K562 (cell line): Measurements from ENCODE around the gene RPL10A. TPM values are rescaled to one million over a fixed set of nuclear protein-coding genes. Genes with fewer than 3 reads are reported as not detected.
A peak's percentile ranks its signal among the peaks of the same experiment; 100 is the strongest.

Experiments
- ATF7 ChIP-seq: fragments of 450-650 bp; IDR thresholded peaks from 2 replicates; pipeline ENCODE4 v1.7.1; 2014; ENCODE audit warnings: mild to moderate bottlenecking, moderate library complexity
- FOSL1 ChIP-seq: fragments of 200-800 bp; sonication (Bioruptor generic); conservative IDR thresholded peaks from 2 replicates; pipeline ENCODE4 v1.6.1; 2016; ENCODE audit warnings: missing genetic modification characterization, missing compliant biosample characterization
- NFE2 ChIP-seq: IDR thresholded peaks from 2 replicates; pipeline ENCODE4 v1.6.1; 2014; ENCODE audit warnings: antibody characterized with exemption, low read depth
- PHF8 ChIP-seq: fragments of 200-600 bp; sonication (generic); IDR thresholded peaks from 2 replicates; pipeline ENCODE4 v1.6.1; 2012; ENCODE audit warnings: mixed run types, mild to moderate bottlenecking, inconsistent platforms, low read length, moderate library complexity, borderline replicate concordance
- RAD51 ChIP-seq: fragments of 450-650 bp; IDR thresholded peaks from 2 replicates; pipeline ENCODE4 v1.7.1; 2016; ENCODE audit warnings: low read depth, mild to moderate bottlenecking, borderline replicate concordance
- STAG1 ChIP-seq: sonication (generic); formaldehyde crosslinking; IDR thresholded peaks from 2 replicates; pipeline ENCODE4 v1.5.0; 2020; ENCODE audit warnings: missing genetic modification reagents, borderline replicate concordance
- ZNF830 ChIP-seq: fragments of 250-450 bp; sonication (Bioruptor Pico); IDR thresholded peaks from 2 replicates; pipeline ENCODE4 v1.5.0; 2021; ENCODE audit warnings: mild to moderate bottlenecking
- polyA plus RNA-seq, 8 experiments: library from polyadenylated mRNA; depleted of rRNA in 4 of 8; stranded (reverse) in 5 of 8; unstranded in 3 of 8; fragments of >200 nt; fragmentation: Nextera tagmentation in 2 of 8; fragmentation: Illumina TruSeq in 1 of 8; extraction: Ambion mirVana in 2 of 8; extraction: Trizol in 1 of 8; gene quantifications; 2 replicates each; pipeline versions ENCODE4 v1.2.1 to v1.2.3, GENCODE V29; 2011 to 2014; ENCODE audit warnings: inconsistent platforms in 1 of 8, missing spikeins in 1 of 8
- total RNA-seq, 7 experiments: library from RNA; depleted of rRNA in 6 of 7; stranded (reverse); fragments of >200 nt in 6 of 7; fragmentation: Illumina TruSeq in 2 of 7; extraction: Trizol in 2 of 7; gene quantifications; 2 replicates each; pipeline versions ENCODE4 v1.2.1 to v1.2.3, GENCODE V29; 2011 to 2021; ENCODE audit warnings: low replicate concordance in 1 of 7
- TF ChIP-seq, protein P1 (sequence below): sonication (generic); formaldehyde crosslinking; IDR thresholded peaks from 2 replicates; pipeline ENCODE4 v1.8.0; 2022; ENCODE audit warnings: mild to moderate bottlenecking, missing genetic modification reagents
- TF ChIP-seq, protein P2 (sequence below): fragments of 250-450 bp; sonication (Bioruptor Pico); IDR thresholded peaks from 2 replicates; pipeline ENCODE4 v1.5.0; 2021; ENCODE audit warnings: mild to moderate bottlenecking, moderate library complexity
- TF ChIP-seq, protein P3 (sequence below): sonication (generic); formaldehyde crosslinking; IDR thresholded peaks from 2 replicates; pipeline ENCODE4 v1.8.0; 2022; ENCODE audit warnings: missing genetic modification reagents, mild to moderate bottlenecking, borderline replicate concordance
- TF ChIP-seq, protein P4 (sequence below): conservative IDR thresholded peaks from 2 replicates; pipeline ENCODE4 v1.6.1; 2011; ENCODE audit warnings: low read depth, mild to moderate bottlenecking, low read length; ENCODE audit not compliant: control insufficient read depth
- TF ChIP-seq, protein P5 (sequence below): fragments of 250-450 bp; sonication (Bioruptor Pico); IDR thresholded peaks from 2 replicates; pipeline ENCODE4 v1.8.0; 2022; ENCODE audit warnings: moderate library complexity, mild to moderate bottlenecking, inconsistent platforms
- TF ChIP-seq, protein P6 (sequence below): sonication (generic); formaldehyde crosslinking; IDR thresholded peaks from 2 replicates; pipeline ENCODE4 v1.9.0; 2022; ENCODE audit warnings: mild to moderate bottlenecking, missing genetic modification reagents
- TF ChIP-seq, protein P7 (sequence below): fragments of 450-650 bp; IDR thresholded peaks from 2 replicates; pipeline ENCODE4 v1.6.1; 2016; ENCODE audit warnings: missing biosample characterization, missing genetic modification characterization

The RPL10A gene
- total and polyA plus RNA-seq, 9 of the 15 experiments (the other 6 are each of a cell fraction or from before 2014, with no cell fraction given) = 1,589 to 3,237 (median 2,116) TPM

DNA sequence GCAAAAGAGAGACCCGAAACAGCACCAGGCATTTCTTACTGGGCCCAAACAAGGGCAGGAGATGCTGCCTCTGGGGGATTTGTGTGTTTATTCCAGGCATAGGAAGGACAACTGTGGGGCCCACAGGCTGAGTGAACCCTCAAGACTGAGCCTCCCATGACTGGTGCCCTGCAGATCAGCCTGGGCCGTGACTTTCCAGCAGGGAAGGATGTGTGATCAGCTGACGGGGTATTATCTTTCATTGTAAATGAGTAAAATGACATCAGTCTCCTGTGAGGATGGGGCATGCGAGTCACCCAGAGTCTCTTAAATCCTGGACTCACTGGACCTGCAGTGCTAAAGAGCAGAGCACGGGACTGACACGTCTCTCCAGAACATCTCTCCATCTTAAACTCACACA lies 32.6 kb downstream of the RPL10A start (continued):
- TF ChIP-seq, protein P1, sequence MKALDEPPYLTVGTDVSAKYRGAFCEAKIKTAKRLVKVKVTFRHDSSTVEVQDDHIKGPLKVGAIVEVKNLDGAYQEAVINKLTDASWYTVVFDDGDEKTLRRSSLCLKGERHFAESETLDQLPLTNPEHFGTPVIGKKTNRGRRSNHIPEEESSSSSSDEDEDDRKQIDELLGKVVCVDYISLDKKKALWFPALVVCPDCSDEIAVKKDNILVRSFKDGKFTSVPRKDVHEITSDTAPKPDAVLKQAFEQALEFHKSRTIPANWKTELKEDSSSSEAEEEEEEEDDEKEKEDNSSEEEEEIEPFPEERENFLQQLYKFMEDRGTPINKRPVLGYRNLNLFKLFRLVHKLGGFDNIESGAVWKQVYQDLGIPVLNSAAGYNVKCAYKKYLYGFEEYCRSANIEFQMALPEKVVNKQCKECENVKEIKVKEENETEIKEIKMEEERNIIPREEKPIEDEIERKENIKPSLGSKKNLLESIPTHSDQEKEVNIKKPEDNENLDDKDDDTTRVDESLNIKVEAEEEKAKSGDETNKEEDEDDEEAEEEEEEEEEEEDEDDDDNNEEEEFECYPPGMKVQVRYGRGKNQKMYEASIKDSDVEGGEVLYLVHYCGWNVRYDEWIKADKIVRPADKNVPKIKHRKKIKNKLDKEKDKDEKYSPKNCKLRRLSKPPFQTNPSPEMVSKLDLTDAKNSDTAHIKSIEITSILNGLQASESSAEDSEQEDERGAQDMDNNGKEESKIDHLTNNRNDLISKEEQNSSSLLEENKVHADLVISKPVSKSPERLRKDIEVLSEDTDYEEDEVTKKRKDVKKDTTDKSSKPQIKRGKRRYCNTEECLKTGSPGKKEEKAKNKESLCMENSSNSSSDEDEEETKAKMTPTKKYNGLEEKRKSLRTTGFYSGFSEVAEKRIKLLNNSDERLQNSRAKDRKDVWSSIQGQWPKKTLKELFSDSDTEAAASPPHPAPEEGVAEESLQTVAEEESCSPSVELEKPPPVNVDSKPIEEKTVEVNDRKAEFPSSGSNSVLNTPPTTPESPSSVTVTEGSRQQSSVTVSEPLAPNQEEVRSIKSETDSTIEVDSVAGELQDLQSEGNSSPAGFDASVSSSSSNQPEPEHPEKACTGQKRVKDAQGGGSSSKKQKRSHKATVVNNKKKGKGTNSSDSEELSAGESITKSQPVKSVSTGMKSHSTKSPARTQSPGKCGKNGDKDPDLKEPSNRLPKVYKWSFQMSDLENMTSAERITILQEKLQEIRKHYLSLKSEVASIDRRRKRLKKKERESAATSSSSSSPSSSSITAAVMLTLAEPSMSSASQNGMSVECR = no peak
- TF ChIP-seq ZNF830 (CRISPR knock-in tag) = no peak
- TF ChIP-seq, protein P2, sequence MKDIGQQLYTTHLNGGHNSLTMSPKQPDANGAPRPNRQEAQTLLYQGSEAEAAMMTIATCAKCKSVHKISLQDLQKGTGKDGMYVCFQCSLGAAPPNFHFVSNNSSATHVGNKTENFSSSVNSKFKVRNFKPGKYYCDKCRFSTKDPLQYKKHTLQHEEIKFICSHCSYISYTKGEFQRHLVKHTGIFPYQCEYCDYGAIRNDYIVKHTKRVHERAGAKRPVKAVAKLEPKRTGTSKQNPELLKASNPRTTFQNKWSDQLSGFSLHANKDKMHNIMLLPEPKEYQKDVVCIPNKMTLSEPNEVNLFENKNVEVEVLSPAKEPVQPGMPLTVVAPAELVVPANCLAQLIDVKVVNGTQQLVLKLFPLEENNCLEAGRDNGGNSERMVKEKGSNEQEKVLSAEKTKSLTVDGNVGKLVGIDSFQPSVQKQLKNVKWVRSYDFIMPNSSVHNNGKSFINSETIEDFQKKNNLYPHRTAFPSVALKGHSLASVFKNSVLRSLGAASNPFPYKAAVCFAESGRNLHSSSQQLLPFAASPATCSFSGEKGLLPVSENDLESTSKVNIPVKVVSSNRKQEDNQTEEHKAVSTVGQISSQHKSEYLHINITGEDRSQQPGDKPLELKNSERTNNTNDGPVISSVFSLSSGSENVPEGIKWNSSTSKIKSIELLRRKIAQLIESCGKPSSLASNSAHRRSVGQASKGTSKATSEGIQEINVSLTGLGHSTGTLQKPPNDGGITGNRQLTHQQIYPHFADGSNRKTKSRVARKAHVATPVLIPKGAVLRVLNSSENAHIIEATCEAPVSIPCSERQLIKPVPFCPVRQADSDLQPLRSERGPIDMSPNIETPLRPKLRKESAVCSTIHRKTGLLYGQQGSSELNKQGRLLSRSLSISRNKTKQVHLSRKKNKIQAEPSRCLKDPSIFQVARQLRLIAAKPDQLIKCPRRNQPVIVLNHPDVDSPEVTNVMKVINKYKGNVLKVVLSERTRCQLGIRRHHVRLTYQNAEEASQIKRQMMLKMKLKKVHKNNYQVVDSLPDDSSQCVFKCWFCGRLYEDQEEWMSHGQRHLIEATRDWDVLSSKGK (CRISPR knock-in tag) = no peak
- no peak for TF ChIP-seq PHF8
- TF ChIP-seq, protein P3, sequence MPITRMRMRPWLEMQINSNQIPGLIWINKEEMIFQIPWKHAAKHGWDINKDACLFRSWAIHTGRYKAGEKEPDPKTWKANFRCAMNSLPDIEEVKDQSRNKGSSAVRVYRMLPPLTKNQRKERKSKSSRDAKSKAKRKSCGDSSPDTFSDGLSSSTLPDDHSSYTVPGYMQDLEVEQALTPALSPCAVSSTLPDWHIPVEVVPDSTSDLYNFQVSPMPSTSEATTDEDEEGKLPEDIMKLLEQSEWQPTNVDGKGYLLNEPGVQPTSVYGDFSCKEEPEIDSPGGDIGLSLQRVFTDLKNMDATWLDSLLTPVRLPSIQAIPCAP (CRISPR knock-in tag) = no peak
- TF ChIP-seq NFE2 = no peak
- TF ChIP-seq, protein P4, sequence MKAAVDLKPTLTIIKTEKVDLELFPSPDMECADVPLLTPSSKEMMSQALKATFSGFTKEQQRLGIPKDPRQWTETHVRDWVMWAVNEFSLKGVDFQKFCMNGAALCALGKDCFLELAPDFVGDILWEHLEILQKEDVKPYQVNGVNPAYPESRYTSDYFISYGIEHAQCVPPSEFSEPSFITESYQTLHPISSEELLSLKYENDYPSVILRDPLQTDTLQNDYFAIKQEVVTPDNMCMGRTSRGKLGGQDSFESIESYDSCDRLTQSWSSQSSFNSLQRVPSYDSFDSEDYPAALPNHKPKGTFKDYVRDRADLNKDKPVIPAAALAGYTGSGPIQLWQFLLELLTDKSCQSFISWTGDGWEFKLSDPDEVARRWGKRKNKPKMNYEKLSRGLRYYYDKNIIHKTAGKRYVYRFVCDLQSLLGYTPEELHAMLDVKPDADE = no peak
- peak; percentile 26; the same call in 1 of the 2 replicates for TF ChIP-seq RAD51
- TF ChIP-seq, protein P5, sequence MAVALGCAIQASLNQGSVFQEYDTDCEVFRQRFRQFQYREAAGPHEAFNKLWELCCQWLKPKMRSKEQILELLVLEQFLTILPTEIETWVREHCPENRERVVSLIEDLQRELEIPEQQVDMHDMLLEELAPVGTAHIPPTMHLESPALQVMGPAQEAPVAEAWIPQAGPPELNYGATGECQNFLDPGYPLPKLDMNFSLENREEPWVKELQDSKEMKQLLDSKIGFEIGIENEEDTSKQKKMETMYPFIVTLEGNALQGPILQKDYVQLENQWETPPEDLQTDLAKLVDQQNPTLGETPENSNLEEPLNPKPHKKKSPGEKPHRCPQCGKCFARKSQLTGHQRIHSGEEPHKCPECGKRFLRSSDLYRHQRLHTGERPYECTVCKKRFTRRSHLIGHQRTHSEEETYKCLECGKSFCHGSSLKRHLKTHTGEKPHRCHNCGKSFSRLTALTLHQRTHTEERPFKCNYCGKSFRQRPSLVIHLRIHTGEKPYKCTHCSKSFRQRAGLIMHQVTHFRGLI (CRISPR knock-in tag) = no peak
- TF ChIP-seq ATF7 = peak; percentile 85
- TF ChIP-seq, protein P6, sequence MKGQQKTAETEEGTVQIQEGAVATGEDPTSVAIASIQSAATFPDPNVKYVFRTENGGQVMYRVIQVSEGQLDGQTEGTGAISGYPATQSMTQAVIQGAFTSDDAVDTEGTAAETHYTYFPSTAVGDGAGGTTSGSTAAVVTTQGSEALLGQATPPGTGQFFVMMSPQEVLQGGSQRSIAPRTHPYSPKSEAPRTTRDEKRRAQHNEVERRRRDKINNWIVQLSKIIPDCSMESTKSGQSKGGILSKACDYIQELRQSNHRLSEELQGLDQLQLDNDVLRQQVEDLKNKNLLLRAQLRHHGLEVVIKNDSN = peak; percentile 64
- no peak for TF ChIP-seq STAG1 (CRISPR knock-in tag)
- TF ChIP-seq, protein P7, sequence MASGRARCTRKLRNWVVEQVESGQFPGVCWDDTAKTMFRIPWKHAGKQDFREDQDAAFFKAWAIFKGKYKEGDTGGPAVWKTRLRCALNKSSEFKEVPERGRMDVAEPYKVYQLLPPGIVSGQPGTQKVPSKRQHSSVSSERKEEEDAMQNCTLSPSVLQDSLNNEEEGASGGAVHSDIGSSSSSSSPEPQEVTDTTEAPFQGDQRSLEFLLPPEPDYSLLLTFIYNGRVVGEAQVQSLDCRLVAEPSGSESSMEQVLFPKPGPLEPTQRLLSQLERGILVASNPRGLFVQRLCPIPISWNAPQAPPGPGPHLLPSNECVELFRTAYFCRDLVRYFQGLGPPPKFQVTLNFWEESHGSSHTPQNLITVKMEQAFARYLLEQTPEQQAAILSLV (tag) = no peak
- TF ChIP-seq FOSL1 (tag) = peak; percentile 40; the same call in 1 of the 2 replicates
